CMK (cell line): Measurements from ENCODE around the gene AHSA1.

Source experiments
- DNase-seq: peaks from one replicate; pipeline ENCODE4 v3.0.0-alpha.2; 2010; ENCODE audit warnings: low read depth

Gene AHSA1

DNA sequence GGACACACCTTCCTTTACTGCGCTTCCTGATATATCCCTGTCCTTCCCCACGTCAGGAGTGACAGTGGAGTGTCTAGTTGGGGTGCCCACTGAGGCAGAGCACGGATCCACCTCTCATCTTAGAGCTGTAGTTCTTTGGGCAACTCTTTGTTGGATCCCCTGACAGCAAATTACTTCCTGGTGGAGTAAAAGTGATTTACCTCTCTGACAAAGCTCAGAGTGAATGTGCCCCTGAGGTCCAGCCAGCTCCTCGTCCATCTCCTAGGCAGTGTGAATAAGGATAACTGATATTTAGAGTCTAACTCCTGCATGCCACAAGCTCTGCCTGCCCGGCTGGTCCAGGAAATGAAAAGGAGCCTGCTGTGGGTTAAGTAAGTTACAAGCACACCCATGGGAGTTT, 16.0 kb downstream of the AHSA1 start:
- DNase-seq, result no peak

DNA sequence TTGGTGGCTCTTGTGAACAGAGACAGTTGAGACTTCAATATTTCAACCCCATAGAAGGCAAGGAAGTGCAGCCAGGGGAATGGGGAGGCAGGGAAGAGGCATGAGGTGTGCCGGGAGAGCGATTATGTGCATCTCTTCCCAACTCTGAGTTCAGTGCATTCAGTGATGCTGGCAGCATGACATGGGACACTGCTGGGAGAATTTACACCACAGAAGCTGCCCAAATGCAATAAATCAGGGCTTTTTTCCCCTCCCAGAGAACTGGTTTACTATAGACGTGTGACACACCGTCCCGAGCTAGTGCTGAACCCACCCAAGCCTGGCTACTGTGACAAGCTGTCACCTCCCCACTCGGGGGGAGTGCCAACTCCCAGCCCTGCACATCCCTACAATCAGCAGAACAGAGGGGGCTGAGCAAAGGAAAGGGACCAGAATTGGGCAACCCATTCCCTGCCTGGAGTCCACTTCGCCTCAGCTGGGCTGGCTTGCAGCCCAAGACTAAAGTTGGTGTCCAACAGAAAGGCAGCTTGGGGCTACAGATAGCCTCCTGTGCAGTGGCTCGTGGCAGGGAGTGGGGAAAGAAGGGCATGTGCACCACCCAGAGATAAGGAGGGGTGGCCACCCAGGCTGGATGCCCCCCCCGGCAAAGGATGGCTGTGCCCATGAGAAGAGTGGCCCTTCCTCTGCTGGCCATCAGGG, 16.7 kb downstream of the AHSA1 start:
- DNase-seq, result no peak

DNA sequence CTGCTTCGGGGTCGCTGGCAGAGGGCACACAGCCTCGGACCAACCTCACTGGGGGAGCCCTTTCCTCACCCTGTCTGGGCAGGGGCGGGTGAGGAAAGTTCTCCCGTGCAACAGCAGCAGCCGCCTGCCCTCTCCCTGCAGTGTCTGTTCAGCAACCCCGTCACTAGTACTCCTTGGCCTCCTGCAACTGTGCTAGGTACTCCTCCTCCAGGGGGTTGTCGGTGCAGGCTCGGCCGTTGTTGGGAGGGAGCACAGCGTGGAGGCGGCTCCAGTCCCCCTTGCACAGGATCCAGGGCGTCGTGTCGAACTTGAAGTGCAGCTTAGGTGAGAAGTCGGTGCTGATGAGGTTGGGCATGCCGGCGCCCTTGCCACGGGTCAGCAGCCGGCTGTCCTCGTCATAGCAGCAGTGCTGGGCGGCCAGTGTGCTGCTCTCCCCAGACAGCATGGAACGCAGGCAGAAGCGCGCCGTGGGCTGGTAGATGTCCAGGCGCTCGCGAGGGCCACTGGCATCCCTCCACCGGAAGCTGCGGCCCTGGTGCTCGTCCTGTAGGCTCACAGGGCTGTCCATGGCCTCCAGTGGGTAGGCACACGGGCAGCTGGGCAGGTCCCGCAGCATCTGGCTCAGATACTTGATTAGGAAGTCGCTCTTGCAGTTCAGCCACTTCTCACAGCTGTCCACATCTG, 17.7 kb downstream of the AHSA1 start:
- DNase-seq, result no peak

DNA sequence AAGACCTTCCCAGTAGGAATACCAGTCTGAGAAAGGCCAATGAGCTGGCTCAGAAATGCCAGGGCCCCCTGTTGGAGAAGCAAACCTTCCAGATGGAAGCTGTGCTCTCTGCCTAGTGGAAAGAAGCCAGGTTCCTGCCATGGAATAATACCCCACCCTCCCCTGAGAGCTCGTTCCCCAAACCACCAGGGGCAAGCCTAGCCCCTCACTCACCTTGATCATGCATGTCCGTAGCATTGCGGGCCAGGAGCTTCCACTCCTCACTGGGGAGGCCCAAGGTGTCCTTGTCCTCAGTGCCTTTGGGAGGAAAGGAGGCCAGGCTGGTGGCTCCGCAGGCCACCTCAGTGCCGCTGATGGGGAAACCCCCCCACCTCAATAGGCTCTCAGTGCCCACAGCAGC, 20.1 kb downstream of the AHSA1 start:
- DNase-seq, result no peak

DNA sequence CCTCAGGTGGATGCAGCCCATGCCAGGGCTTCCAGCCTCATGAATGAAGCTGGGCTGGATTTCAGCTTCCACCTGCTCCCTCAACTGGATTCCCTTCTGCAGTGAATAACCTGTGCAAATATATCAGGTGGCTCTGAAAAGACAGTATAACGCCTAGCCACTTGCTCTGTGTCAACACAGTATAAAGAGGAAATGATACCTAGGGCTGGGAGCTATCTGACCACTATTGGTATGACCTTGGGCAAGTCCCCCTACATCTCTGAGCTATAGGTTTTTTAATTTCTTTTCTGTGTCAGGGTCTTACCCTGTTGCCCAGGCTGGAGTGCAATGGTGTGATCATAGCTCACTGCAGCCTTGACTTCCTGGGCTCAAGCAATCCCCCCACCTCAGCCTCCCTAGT, 20.9 kb downstream of the AHSA1 start:
- no peak for DNase-seq

DNA sequence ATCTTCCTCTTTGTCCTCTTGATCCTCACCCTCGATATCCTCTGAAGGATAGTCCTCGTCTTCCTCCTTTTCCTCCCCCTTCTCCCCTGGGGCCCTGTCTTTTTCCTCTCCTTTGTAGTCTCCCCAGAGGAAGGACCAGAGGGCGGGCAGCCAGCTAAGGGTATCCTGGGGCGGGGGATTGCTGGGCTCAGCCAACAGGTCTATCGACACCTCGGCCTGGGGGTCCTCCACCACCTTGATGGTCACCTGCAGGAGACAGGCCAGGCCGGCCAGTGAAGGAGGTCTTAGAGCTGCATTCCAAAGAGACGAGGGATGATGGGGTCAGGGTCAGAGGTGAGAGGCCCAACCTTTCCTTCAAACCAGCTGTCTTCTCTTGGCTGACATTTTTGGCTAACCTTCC, 24.5 kb downstream of the AHSA1 start:
- DNase-seq, result no peak

DNA sequence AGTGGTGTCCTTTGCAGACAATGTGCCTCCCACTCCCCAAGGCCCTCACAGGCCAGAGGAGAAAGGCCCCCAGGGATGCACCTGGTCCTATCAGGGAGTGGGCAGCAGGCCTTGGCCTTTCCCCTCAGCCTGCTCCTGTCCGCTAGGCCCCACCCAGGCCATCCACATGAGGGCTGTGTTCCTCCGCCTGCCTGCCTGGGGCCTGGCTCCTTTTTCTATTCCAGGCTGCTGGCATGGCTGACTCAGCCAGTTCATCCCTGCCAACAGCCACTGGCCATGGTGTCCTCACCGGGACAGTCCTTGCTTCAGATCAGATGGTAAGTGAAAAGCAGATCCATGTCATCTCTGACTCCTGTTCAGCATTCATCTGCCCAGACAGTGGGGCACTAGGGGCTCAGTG, 27.4 kb downstream of the AHSA1 start:
- no peak for DNase-seq

DNA sequence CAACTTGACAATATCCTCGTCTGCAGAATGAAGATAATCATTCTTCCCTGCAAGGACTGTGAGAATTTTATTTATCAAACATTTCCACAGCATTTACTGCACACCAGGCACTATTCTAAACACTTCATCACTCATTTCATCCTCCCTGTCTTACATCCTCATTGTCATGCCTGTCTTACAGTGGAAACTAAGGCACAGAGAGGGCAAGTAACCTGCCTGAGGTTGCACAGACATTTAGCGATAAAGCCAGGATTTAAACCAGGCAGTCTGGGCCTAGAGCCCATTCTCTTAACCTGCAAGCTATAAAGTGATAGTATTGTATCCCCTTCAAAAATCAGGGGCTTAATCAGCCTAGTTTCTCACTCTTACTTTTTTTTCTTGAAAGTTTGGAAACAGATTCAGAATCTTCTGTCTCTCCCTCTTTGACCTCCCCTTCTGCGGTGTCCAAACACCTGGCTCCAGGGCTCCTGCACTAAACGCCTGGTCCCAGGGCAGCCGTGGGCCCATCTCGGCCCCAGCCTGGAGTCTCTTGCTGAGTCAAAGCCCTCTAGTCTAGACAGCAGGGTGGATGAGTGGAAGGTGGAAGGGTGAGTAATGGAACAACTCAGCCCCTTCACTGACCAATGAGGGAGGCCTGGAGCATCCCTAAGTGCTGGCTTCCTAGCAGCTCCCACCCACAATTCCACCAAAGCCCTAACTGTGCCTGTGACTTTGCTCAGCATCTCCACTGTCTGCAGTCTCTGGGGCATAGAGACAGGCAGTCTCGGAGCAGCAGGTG, 28.2 kb downstream of the AHSA1 start:
- no peak for DNase-seq

DNA sequence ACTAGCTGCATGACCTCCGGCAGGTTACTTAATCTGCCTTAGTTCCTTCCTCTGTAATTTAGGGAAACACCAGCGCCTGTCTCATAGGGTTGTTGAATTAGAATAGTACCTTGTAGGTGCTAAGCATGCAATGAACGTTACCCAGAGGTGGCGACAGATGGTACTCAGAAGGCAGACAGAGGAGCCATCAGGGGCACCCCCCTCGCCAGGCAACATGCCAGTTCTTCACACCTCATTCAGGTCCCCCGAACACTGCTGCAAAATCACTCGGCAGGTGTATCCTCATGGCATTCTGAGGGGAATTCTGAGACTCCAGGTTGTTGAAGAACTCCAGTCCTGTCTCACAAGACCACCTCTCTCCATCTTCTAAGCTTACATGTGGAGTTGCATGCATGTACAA, 30.7 kb downstream of the AHSA1 start:
- no peak for DNase-seq

DNA sequence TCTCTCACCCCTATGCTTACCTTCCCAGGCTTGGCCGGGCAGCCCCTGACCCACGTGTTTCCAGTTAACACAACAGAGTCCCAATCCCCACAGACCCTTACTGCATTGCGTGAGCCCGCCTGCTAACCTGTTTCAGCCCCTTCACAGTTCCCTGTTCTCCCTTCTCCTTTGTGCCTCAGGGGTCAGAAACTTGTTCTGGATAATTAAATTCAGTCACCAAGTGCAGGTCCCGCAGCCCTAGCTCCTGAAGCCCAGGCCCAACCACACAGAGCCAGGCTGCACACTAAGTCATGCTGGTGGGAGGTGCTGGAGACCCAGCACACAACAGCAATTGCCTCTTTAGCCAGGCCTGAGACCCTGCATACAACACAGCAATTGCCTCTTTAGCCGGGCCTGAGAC, 31.1 kb downstream of the AHSA1 start:
- no peak for DNase-seq

DNA sequence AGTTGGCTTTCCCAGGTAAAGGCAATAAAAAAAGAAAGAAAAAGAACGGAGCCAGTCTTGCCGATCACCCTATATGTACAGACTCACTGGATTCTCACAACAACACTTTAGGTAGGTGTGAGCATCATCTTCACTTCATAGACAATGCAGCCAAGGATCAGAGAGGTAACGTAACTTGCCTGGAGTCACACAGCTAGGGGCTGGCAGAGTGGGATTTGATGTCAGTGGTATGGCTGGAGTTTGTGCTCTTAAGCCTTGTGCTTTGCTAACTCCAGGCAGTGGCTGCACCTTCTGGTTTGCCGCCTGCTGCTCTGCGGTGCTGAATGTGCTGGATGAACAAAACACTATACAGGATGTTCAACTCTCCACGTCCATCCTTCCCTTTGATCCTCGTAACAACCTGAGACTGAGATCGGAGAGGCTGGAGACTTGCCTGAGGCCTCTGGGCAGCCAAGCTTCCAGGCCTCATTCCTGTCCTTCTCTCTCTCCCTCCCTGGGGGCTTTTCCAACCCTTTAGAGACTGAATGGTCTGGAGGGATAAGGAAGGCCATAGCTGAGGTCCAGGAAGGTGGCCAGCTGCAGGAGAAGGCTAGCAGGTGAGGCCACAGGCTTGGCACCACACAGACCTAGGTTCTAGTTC, 32.6 kb downstream of the AHSA1 start:
- DNase-seq, result no peak

DNA sequence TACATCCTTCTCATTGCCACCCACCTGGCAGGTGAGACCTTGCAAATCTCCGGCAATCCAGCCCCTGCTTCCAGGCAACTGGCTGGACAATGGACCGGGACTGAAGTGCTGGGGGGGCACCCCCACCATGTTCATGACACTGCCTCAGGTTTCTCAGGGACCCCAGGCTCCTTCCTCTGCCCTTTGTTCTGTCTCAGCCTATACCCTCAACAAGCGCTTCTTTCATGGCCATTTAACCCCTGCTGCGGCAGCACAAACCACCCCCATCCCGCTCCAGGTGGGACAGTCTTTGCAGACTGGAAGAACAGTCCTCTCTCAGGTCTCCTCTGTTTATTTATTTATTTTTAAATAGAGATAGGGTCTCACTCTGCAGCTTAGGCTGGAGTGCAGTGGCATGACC, 33.2 kb downstream of the AHSA1 start:
- DNase-seq, result no peak

DNA sequence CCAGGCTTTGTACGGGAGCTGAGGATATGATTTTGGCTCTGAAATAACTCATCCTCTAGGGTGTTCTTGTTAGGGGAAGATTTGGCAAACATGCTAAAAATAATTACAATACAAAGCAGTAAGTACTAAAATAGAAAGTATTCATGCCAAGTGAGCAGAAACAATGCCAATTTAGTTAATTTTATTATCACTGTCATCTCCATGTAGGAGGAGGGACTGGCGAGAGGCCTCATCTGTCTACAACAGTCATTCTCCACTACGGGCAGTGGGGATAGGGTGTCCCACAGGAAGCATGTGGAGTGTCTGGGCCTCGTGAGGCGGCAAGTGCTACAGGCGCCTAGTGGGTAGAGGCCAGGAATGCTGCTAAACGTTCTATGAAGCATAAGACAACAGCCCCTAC, 37.4 kb downstream of the AHSA1 start:
- no peak for DNase-seq

DNA sequence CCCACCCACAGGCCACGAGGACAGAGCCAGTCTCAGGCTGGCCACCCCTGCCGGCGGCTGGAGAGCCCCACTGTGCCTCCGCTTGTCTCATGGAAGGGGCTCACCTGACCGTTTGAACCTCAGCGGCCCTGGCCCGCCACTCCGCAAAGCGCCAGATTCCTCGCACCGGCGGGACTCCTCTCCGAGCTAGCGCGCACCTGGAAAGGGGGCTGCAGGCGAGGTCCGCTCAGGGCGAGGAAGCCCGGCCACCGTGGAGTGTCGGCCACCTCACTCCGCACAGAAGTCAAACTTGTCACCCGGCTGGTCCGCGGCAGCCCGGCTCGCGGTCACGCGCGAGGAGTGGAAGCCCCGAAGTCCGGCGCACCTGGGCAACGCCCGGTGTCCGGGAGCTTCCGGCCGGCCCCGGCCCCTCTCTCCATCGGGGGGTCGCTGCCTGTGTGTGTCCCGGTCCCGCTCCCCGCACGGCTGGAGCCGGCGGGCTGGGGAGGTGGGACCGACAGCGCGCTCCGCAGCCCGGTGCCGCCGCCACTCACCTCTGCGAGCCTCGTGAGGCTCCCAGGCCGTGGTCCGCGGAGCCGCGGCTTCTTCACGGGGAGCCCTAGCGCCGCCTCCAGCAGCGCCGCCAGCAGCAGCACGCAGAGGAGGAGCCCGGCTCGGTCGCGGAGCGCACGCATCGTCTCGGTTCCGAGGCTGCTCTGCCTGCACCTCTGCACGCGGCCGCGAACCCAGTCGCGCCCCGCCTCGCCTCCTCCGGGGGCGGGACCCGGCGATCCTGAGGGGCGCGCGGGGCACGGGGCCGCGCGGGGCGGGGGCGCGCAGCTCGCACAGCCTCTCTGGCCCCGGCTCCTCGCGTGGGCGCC, 40.5 kb downstream of the AHSA1 start, which contains the start of gene ISM2:
Gene ISM2, minus strand, starts transcription at position 697 of the 860 bp plus-strand sequence. Its CDS starts 23 bp downstream, at position 674.
- DNase-seq, result peak; percentile 5

DNA sequence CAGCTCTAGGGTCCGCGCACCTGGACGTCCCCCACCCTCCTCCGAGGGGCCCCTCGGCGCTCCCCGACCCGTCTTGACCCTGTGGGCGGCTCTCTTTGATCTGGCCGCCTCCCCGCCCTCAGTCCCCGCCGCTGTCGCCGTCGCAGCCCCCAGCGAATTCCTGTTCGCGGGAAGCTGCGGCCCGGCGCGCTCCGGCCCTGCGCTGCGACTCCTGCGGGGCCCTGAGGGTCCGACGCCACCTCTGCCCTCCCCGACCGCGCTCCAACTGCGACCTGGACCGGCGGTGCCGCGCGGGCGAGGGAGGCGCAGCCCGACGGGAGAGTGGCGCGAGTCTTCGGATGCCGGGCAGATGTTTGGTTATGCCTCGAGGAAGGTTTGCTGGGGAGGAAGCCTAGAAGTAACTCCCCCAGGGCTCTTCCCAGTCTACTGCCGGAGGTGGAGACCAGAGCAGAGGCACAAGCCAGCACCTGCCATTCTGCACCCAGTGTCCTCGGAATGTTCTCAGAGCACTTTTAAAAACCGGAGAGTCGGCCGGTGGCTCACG, 41.2 kb downstream of the AHSA1 start:
- no peak for DNase-seq

DNA sequence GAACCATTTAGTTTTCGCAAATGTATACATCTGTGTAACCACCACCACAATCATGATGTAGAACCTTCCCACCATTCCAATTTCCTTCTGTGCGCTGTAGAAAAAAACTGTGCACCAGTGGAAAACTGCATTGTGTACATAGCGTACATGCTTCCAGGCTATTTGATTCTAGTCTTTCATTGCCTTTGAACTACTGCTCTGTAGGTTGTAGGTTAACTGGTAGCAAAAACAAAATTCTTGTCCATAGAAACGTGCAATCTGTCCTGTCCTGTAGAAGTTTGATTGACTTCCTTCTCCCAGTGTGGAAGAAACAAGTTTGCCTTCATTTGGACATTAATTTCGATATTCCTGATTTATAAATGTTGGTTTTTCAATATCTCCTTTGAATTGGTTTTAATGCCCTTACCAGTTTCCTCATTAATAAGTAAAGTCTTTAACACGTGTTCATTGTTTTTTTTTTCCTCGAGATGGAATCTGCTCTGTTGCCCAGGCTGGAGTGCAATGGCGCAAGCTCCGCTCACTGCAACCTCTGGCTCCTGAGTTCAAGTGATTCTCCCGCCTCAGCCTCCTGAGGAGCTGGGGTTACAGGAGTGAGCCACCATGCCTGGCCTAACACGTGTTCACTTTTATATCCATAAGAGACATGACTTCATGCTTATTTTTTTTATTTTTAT, 44.4 kb downstream of the AHSA1 start:
- no peak for DNase-seq

DNA sequence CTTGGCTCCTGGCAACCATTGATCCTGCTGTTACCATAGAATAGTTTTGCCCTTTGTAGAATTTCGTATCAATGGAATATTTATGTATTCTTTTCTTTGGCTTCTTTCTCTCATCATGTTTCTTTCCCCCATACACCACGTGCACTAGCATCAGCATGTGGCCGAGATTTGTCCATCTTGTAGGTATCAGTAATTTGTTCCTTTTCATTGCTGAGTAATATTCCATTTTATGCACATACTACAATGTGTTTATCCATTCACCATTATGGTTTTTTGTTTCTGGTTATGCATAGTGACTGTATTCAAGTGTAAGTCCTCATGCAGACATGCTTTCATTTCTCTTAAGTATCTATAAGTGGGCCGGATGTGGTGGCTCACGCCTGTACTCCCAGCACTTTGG, 45.2 kb downstream of the AHSA1 start:
- DNase-seq, result no peak

DNA sequence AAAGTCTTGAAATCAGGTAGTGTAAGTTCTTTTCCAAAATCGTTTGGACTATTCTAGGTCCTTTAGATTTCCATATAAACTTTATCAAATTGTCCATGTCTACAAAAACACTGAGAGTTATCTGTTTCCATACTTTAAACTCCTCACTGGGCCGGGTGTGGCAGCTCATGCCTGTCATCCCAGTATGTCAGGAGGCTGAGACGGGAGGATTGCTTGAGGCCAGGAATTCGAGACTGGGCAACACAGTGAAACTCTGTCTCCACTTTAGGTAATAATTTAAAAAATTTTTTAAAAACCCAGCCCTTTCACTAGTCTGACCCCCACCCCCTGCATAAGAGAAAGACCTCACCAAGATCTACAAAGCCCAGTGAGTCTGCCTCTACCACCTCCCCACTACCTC, 47.1 kb downstream of the AHSA1 start:
- no peak for DNase-seq

DNA sequence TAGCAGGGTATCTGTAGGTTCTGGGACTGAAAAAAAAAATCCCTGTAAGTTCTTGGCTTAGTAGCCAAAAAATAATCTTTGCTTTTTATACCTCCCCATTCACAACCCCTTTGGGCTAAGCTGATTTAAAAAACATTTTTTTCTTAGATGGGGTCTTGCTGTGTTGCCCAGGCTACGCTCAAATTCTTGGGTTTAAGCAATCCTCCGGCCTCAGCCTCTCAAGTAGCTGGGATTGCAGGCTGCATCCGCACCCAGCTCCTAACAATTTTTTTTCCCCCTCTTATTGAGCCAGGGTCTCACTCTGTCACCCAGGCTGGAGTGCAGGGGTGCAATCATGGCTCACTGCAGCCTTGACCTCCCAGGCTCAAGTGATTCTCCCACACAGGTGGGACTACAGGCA, 49.9 kb downstream of the AHSA1 start:
- DNase-seq, result no peak

DNA sequence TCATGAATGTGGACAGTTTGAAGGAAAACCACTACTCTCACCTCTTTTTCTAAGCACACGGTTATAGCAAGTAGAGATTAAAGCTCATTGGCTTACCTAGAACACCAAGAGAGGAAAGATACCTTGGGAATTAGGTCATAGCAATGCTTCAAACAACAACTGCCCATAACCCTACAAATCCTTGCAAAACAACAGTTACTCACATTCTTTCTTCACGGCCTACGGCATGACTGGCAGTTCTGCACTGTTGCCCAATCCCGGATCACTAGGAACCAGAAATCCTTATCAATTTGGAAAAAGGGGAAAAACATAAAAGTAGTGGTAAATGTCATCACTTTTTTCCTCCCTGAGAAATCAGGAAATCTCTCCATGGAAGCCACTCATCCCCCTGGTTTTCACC, 50.4 kb downstream of the AHSA1 start:
- DNase-seq, result no peak

DNA sequence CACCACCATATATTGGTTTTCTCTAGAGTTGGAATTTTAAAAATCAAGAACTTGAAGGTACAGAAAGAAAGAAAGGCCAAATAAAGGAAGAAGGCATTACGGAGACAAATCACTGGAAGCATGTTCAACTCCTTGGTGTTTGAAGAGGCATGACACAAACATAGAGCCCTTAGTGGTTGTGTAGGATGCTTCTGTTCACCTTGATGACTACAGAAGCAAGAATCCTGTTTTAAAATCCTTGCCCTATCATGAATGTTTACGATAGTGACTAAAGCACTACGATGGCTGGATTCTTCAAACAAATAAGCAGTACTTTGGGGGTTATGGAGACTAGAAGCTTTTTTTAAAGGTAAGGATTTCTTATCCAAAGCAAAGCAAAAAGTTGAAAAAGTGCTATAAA, 51.0 kb downstream of the AHSA1 start:
- DNase-seq, result no peak
